Sigmoid colon (tissue), 4 donors: Measurements from ENCODE around the gene GLDC.

Source experiments
- CTCF ChIP-seq, 4 experiments: fragments of 450-650 bp in 3 of 4; fragments of 200-600 bp in 1 of 4; IDR thresholded peaks; one replicate each; pipeline ENCODE4 v1.5.1; 2016 to 2019; ENCODE audit warnings: antibody characterized with exemption in 4 of 4, mild to moderate bottlenecking in 3 of 4, moderate library complexity in 2 of 4
- EP300 ChIP-seq, 4 donors: sonication (generic); formaldehyde crosslinking; IDR thresholded peaks; one replicate each; pipeline ENCODE4 v1.6.1; 2017; ENCODE audit warnings: antibody characterized with exemption in 4 of 4
- POLR2A ChIP-seq, 2 donors: fragments of 450-650 bp; IDR thresholded peaks; one replicate each; pipeline ENCODE4 v1.6.1; 2016; ENCODE audit warnings: antibody characterized with exemption in 2 of 2, mild to moderate bottlenecking in 2 of 2, moderate library complexity in 2 of 2
- POLR2AphosphoS5 ChIP-seq, 4 donors: sonication (generic); formaldehyde crosslinking; IDR thresholded peaks; one replicate each; pipeline ENCODE4 v1.6.1; 2017; ENCODE audit warnings: antibody characterized with exemption in 4 of 4

GRCh38 chr9:6646293-6646636, 736 bp upstream of the GLDC start:
- no peak for TF ChIP-seq CTCF (IDR thresholded peaks at IDR 0.05)
- no peak for TF ChIP-seq POLR2AphosphoS5 (IDR thresholded peaks at IDR 0.05)
- no peak for TF ChIP-seq POLR2A (IDR thresholded peaks at IDR 0.05)
- no peak for TF ChIP-seq EP300 (IDR thresholded peaks at IDR 0.05)
